IMR-90 (cell line): ENCODE measurements around the gene LAMA5.

ENCODE experiments used
- CTCF ChIP-seq: conservative IDR thresholded peaks from 2 replicates; pipeline ENCODE4 v1.5.1; 2012; ENCODE audit warnings: mild to moderate bottlenecking, low read depth, low read length, improper control_type of control experiment
- MAFK ChIP-seq: IDR thresholded peaks from 2 replicates; pipeline ENCODE4 v1.6.1; 2012; ENCODE audit warnings: low read depth, low read length, improper control_type of control experiment
- POLR2A ChIP-seq: IDR thresholded peaks from 2 replicates; pipeline ENCODE4 v1.6.1; 2012; ENCODE audit warnings: mild to moderate bottlenecking, low read depth, low read length
- RAD21 ChIP-seq: IDR thresholded peaks from 2 replicates; pipeline ENCODE4 v1.6.1; 2012; ENCODE audit warnings: low read length, improper control_type of control experiment
- SMC3 ChIP-seq: fragments of 150-350 bp; IDR thresholded peaks from 2 replicates; pipeline ENCODE4 v1.6.1; 2016; ENCODE audit warnings: low read depth, mild to moderate bottlenecking, antibody characterized with exemption, low read length, moderate library complexity

- TF ChIP-seq POLR2A: no peak
- TF ChIP-seq CTCF: no peak
- TF ChIP-seq RAD21: no peak
- TF ChIP-seq SMC3: no peak
- no peak for TF ChIP-seq MAFK
Observed at GRCh38 chr20:62325172-62325905, 41.8 kb downstream of the LAMA5 start.
